Globus pallidus (tissue), 1 donor: ENCODE measurements around the gene PBX4.
"Not testable (repeated sequence)": the region's sequence is repeated elsewhere in the genome, so short reads cannot be mapped to it uniquely, and the experiment has no call there.

Experiments used
- DNase-seq: peaks from one replicate; pipeline ENCODE4 v3.0.0-alpha.2; 2015; ENCODE audit warnings: low spot score

PBX4 gene

DNA sequence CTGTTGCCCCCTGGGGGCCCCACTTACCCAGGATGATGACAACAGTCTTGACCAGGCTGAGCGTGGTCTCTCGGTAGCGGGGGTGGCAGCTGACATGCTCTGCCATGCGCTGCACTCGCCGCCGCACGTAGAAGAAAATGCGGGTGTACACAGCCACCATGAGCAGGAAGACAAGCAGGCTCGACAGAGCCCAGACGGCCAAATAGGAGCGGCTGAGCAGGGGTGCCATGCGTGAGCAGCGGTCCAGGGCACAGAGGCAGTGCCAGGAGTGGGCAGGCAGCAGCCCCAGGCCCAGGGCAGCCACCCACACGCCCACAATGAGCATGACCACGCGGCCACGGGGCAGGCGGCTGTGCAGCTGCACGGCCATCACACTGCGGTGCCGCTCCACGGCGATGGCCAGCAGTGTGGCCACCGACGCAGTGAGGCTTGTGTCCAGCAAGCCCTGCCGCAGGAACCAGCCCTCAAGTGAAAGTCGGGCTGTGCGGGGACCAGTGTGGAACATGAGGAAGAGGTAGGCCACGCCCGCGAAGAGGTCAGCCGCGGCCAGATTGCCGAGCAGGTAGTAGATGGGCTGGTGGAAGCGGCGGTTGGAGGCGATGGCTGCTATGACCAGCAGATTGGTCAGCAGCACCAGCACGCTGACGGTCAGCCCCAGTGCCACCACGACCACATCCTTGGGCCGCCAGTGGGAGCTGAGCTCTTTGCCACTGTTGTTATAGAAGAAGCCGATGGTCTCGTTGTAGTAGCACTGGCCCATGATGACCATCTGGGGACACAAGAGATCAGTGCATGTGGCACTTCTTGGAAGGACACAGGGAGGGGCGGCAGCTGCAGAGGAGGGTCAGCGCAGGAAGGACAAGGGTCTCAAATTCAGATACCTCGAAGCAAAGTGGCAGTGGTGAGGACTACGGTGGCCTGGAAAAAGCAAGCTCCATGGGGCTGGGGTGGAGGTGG is 8.3 kb upstream of the PBX4 start:
- no peak for DNase-seq

DNA sequence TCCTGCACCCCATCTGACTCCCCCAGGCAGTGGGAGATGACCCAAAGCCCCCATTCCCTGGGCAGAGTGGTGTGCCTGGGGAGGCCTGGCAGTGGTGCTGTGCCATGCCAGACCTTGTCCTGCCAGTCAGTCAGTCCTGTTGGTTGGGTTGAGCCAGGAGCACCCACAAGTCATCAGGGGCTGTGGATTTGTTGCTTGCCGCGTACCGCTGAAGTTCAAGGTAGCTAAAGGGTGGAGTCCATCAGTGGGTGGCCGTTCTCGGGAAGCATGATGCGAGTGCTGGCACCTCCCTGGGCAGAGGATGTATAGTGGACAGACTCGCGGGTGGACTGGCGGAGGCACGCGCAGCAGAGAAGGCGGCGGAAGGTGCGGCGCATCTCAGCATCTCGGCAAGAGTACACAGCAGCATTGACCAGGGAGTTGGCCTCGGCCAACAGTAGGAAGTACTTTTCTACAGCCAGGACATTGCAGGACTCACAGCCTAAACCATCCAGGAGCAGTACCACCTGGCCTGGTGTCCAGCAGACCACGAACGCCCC is 5.6 kb upstream of the PBX4 start:
- DNase-seq, result no peak

DNA sequence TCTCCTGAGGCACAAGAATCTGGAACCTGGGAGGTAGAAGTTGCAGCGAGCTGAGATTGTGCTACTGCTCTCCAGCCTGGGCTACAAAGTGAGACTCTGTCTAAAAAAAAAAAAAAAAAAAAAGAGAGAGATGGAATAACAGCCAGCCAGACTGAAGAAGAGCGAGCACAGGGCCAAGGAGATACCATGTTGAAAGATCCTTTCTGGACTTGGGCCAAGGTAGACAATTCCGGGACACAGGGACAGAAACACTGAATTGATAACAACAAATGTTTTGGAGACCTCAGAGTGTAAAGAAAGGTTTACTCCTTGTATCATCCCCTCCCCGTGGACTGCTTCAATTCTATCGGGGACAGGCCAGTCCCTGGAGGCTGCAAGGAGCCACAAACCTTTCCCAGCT is 4.9 kb upstream of the PBX4 start:
- no peak for DNase-seq

DNA sequence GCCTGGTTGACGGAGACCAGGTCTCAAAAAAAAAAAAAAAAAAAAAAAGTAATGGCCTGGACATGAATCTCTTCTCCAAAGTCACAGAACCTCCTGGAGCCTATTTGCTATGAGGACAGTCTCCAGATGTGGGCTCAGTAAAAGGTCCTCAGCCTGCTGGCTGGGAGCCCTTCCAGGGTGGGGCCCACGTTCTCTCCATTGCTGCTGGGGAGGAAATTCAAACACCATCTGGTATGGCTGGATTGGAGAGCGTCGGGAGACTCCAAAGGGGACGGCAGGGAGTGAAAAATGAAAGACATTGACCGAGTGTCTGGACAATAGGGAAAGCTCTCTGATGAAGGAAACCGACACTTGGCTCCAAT is 1.3 kb upstream of the PBX4 start:
- DNase-seq, result no peak

DNA sequence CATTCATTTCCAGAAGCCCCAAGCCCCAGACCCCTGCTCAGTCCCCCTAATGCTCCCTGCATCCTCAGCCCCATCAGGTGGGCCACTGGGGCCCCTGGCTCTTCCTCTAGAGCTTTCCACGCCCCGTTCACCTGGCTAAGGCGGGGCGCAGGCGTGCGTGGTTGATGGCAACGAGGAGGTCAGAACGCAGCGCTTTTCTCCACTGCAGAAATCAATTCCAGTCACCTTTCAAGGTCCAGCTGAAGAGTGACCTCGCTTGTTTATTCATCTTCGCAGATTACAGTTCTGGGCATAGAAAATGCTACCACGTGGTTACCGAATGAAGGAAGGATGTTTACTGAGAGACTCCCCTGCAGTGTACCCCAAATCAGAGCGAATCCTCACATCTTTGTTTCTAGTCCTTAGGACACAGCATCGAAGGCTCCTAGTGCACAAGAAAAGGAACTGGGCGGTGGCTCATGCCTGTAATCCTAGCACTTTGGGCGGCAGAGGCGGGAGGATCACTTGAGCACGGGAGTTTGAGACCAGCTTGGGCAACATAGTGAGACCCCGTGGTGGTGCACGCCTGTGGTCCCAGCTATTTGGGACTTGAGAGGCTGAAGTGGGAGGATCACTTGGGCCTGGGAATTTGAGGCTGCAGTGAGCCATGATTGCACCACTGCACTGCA is 828 bp upstream of the PBX4 start:
- no peak for DNase-seq

DNA sequence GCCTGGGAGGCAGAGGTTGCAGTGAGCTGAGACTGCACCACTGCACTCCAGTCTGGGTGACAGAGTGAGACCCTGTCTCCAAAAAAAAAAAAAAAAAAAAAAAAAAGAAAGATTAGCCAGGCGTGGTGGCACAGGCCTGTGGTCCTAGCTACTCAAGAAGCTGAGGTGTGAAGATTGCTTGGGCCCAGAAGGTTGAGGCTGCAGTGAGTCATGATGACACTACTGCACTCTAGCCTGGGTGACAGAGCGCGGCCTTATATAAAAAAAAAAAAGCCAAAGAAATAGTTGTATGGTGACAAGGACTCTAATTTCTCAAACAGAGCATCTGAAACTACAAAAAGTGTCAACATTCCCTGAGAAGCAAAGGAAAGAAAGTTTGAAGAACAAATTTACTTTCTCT is 3.4 kb downstream of the PBX4 start:
- DNase-seq, result no peak

DNA sequence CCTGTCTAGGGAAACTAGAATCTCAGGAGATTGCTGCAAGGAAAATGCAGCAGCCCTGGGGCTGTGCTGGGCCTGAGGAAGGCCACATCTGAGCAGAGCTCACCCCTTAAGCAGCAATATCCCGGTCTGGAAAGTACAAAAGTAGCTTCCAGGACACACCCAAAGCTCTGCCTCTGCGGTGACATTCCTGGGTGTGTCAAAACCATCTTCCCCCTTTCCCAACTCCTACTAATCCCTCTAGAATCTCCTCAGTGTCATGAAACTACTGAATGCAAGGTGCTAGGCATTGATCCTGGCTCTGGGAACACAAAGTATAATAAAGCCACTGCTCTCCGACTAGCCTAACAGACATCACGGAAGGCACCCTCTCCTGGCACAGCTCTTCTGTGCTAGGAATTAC is 5.0 kb downstream of the PBX4 start:
- DNase-seq, result no peak

DNA sequence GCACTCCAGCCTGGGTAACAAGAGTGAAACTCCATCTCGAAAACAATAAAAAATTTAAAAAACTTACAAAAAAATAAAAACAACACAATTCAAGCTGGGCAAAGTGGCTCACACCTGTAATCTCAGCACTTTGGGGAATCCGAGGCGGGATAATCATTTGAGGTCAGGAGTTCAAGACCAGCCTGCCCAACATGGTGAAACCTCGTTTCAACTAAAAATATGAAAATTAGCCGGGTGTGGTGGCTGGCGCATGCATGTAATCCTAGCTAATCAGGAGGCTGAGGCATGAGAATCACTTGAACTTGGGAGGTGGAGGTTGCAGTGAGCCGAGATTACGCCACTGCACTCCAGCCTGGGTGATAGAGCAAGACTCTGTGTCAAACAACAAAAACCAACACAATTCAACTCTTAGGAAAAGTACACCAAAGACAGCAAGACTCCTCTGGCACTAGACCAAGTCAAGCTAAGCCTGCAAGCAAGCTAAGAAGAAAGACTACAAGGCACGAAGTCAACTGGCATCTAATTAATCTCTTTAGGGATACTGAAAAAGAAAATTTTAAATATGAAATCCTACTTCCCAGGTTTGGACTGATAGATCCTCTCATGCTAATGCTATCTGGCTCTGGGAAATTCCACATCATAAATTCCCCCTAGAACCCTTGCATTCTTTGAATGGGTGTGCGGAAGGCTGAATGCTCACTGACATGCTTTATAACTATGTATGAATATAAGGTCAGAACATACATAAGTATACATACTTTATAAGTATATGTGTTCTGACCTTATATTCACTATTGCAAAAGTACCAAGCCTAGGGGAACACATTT is 7.9 kb downstream of the PBX4 start:
- no peak for DNase-seq

DNA sequence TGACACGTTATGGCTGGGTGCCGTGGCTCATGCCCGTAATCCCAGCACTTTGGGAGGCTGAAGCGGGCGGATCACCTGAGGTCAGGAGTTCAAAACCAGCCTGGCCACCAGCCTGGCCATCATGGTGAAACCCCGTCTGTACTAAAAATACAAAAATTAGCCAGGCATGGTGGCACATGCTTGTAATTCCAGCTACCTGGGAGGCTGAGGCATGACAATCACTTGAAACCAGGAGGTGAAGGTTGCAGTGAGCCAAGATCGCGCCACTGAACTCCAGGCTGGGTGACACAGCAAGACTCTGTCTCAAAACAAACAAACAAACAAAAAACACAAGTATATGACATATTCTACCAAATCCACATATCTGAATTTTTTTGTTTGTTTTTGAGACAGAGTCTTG is 11.8 kb downstream of the PBX4 start:
- DNase-seq, result not testable (repeated sequence)

DNA sequence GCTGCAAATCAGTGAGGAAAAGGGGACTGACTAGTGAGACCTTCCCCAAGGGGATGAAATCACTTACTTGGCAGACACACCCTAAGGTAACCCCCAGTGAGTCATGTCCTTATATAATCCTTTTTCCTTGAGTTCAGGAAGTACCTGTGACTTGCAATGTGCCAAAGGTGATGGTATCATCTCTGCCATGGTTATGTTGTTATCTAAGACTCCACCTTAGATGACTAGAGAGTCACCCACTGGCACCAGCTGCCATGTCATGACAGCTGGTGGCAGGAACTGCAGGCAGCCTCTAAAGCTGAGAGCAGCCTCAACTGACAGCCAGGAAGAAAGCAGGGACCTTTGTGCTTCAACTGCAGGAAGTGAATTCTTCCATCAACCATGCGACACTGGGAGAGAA is 12.5 kb downstream of the PBX4 start:
- DNase-seq, result no peak

DNA sequence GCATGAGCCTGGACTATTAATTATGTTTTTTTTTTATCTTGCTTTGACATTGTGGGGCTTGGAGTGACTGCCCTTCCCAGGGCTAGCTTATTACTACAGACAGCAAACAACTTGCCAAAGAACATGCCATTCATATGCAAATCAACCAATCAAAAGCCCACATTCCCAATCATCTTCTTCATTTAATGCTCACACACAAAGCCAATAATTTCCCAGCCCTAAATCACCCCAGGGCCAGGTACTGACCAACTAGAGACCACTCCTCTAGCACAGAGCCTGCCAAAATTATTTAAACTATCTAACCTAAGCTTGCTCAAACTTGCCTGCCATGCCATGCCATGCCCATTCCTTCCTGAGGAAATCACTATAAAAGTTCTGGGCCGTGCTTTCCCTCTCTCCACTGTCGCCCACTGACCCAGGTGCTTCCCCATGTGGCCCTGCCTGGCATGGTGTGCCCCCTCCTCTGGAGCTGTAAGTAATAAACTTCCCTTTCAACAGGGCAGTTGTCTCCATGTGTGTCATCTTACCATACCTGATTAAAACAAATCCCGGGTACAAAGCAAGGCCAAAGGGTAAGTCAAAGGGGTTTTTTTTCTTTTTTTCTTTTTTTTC is 15.7 kb downstream of the PBX4 start:
- no peak for DNase-seq

DNA sequence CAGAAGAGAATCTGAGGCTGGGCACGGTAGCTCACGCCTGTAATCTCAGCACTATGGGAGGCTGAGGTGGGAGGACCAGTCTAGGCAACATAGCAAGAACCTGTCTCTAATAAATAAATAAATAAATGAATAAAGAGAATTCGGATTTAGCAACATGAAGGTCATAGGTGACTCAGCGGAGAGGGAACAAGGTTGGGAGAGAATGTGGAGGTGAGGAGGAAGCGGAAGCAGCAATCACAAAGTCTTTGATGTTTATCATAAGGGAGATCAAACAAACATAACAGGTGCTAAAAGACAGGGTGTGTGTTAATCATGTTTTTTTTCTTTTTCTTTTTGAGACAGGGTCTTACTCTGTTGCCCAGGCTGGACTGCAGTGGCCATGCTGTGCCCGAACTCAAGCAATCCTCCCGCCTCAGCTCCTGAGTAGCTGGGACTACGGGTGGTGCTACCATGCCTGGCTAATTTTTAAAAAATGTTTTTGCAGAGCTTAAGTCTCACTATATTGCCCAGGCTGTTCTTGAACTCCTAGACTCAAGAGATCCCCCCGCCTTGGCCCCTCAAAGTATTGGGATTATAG is 16.3 kb downstream of the PBX4 start:
- no peak for DNase-seq

DNA sequence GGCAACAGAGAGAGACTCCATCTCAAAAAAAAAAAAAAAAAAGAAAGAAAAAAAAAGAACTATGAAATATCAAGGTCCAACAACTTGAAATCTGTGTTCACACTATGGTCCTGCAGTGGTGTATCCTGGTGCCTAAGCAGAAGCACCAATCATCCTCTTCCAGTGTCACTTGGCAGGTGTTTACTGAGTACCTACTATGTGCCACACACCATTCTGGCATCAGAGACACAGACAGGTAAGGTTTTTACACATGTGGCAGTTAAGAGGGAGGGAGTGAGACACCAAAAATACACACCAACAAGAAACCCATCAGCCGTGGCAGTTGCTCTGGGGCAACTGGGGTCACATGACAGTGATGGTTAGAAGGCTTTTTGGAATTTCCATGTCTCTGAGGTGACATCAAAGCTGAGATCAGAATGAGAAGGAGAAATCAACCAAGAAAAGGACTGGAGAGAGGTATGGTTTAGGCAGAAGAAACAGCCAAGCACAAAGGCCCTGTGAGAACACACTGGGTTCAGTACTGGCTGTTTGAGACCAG is 17.6 kb downstream of the PBX4 start:
- no peak for DNase-seq

DNA sequence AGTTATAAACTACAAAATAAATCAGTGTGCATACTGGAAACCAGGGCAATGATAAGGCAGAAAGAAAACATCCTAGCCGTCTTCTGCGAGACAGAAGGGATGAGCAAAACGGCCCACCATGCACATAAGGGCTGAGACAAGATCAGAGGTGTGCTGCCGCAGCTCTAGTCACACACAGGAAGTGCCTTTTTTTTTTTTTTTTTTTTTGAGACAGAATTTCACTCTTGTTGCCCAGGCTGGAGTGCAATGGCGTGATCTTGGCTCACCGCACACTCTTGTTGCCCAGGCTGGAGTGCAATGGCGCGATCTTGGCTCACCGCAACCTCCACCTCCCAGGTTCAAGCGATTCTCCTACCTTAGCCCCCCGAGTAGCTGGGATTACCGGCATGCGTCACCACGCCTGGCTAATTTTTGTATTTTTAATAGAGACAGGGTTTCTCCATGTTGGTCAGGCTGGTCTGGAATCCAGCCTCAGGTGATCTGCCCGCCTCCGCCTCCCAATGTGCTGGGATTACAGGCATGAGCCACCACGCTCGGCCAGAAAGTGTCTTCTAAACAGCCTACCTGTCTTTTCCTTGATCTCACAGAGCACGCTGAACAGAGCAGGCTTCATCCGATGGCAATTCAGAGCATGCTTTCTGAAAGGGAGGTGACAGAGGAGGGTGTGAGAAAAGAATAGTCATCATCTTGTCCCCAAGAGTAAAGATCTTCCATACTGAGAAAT is 19.6 kb downstream of the PBX4 start:
- DNase-seq, result not testable (repeated sequence)

DNA sequence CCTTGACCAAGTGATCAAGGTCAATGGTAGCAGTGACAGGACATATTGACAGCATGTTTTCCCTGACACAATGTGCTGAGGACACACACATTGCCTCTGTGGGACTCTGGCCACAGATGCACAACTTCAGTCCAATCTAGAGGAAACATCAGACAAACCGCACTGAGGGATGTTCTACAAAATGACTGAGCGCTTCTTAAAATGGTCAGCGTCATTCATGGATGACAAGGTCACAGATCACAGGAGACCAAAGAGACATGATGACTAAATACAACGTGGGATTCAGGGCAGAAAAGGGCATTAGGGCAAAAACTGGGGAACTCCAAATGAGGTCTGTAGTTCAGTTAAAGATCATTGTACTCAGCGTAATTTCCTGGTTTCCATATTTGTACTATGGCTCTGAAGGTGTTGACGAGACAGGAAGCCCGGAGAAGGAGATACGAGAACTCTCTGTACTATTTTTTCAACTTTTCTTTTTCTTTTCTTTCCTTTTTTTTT is 20.6 kb downstream of the PBX4 start:
- DNase-seq, result no peak

DNA sequence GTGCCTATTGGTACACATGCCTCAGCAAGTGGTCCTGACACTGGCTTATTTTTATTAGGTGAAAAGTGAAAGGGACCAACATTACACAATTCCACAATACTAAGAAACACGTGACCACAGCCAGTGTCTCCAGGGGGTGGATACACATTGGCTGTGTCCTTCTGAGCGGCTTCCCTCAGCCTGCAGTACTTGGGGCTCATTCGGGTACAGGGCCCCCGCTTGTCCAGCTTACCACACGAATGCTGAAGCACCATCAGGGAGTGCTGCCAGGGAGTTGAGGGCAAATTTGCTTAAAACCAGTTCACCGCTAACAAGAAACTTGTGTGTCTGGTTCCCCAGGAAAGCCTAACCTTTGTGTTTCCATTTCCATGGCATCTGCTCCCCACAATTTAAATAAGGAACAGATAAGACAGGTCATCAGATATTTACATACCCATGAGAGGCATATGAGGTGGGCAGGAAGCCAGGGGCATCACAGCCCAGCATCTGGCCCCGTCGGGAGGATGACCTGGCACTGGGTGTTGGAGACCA is 23.3 kb downstream of the PBX4 start:
- DNase-seq, result no peak

DNA sequence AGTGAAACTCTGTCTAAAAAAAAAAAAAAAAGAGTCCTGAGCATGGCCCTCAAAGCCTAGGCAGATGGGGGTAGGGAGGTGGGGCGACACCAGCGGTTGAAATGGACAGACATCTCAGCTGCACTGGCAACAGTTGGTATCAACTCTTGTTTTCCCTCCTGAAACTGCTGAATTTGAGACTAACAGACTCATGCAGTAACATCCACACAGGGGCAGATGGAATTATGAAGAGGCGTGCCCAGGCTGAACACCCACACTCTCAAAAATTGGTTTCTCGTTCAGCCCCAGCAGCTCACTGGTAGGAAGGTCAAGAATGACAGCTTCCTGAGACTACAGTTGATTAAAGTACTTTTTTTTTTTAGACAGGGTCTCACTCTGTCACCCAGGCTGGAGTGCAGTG is 24.1 kb downstream of the PBX4 start:
- no peak for DNase-seq

DNA sequence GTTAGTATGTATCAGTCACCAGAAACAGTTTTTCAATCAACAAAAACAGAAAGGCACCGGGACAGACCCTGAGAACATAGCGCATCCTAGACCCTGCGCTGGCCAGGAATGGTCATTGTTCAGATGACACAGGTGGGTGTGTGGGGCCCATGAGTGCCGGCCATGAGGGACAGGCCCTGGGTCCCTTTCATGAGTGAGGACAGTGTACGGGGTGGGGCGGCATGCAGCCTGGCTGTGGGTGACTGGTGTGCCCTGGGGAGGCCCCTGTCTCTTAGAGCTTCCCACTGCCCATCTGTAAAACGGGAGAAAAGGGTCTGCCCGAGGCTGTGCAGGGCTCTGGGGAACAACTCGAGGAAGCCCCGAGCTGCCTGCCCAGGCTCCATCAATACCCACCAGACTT is 25.8 kb downstream of the PBX4 start:
- DNase-seq, result no peak

DNA sequence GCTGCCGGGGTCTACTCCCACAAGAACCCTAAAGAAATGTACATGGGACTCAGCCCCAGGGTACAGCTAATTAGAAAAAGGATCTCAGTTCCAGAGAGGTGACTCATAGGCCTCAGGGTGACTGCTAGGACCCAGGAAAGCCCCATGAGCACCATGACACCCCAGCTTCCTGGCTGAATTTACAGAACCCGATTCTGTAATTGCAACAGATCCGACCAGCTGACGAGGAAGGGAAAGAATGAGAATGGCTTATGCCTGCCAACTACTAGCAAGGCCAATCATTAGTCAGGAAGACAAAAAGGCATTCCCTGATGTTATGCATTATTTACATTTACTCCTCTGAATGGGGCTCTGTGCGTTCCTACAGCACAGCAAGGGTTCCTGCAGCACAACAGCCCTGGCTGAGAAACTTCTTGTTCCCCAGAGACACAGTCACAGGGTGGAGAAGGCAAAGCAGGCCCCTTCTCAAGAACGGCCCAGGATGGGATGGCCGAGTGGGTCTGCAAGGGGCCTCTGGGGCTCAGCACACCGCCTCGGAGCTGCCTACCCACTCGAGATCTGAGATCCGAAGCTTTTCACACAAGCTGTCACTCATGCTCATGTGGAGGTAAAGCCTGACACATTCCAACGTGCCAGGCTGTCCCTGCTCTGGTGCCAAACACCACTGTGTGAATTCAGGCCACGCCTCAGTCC is 27.2 kb downstream of the PBX4 start:
- no peak for DNase-seq

DNA sequence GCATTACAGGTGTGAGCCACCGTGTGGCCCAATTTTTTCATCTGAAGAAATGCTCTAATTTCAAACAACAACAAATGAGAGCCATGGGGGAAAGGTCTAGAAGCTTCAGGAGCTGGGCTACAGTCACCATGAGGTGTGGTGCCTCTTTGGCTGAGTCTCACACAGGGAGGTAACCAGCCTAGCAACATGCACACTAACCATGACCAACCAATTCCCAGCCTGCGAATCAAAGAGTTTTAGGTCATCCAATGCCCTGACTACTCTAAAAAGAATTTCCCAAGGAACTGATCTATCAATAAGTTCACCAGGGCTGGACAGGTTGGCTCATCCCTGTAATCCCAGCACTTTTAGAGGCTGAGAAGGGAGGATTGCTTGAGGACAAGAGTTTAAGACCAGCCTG is 29.9 kb downstream of the PBX4 start:
- DNase-seq, result no peak
